Activated CD4-positive, alpha-beta T cell treated with anti-CD3 and anti-CD28 coated beads, Interleukin-2, amount 50 U/mL, for 16 hours (primary cell): ENCODE measurements around the gene OR52E1.

Source experiments
- DNase-seq: peaks from one replicate; pipeline ENCODE4 v3.0.0-alpha.2; 2020

The OR52E1 gene

GRCh38 chr11:5118893-5119292 lies 49.5 kb downstream of the OR52E1 start:
- no peak for DNase-seq
